HK-2 (cell line): ENCODE results near the gene CEP72.
A peak's percentile ranks its signal among the peaks of the same experiment; 100 is the strongest.
"Not testable (repeated sequence)": the region's sequence is repeated elsewhere in the genome, so short reads cannot be mapped to it uniquely, and the experiment has no call there.

ENCODE experiments used
- DNase-seq: peaks from one replicate; pipeline ENCODE4 v3.0.0-alpha.2; 2018; ENCODE audit not compliant: unreplicated experiment

Gene CEP72

GRCh38 chr5:672329-673160 lies 60.4 kb downstream of the CEP72 start:
- DNase-seq, result peak; percentile 65

- DNase-seq, result peak; percentile 18
These were observed 61.2 kb downstream of the CEP72 start for GRCh38 chr5:673161-673830.

- peak; percentile 16 for DNase-seq
These were observed 61.9 kb downstream of the CEP72 start for GRCh38 chr5:673831-674629.

- peak; percentile 24 for DNase-seq
These were observed 62.5 kb downstream of the CEP72 start for GRCh38 chr5:674630-675011.

- DNase-seq, result no peak
These were observed 63.2 kb downstream of the CEP72 start for GRCh38 chr5:675111-675870.

- DNase-seq, result no peak
These were observed 63.9 kb downstream of the CEP72 start for GRCh38 chr5:675871-676698.

GRCh38 chr5:676699-677076 lies 64.5 kb downstream of the CEP72 start:
- no peak for DNase-seq

GRCh38 chr5:677131-678101 lies 65.3 kb downstream of the CEP72 start:
- no peak for DNase-seq

GRCh38 chr5:678521-678920 lies 66.4 kb downstream of the CEP72 start:
- not testable (repeated sequence) for DNase-seq

- DNase-seq, result not testable (repeated sequence)
These were observed 67.2 kb downstream of the CEP72 start for GRCh38 chr5:679166-679895.

- DNase-seq, result not testable (repeated sequence)
These were observed 68.1 kb downstream of the CEP72 start for GRCh38 chr5:680118-680795.

- not testable (repeated sequence) for DNase-seq
These were observed 68.7 kb downstream of the CEP72 start for GRCh38 chr5:680836-681235.

- not testable (repeated sequence) for DNase-seq
These were observed 69.4 kb downstream of the CEP72 start for GRCh38 chr5:681317-682191.

- not testable (repeated sequence) for DNase-seq
These were observed 70.1 kb downstream of the CEP72 start for GRCh38 chr5:682216-682615.

- DNase-seq, result not testable (repeated sequence)
These were observed 70.7 kb downstream of the CEP72 start for GRCh38 chr5:682651-683358.
